GM23248 (cell line): ENCODE results near the gene ENTPD2.

Experiments
- EZH2 ChIP-seq: fragments of 200-600 bp; sonication (generic); IDR thresholded peaks from 2 replicates; pipeline ENCODE4 v1.6.1; 2018; ENCODE audit warnings: antibody characterized with exemption, mild to moderate bottlenecking; ENCODE audit not compliant: insufficient read depth, poor library complexity, severe bottlenecking
- EZH2phosphoT487 ChIP-seq: fragments of 200-600 bp; sonication (generic); IDR thresholded peaks from 2 replicates; pipeline ENCODE4 v1.6.1; 2018; ENCODE audit warnings: antibody characterized with exemption, moderate library complexity, mild to moderate bottlenecking, low read depth; ENCODE audit not compliant: insufficient read depth

- TF ChIP-seq EZH2 (no peak), EZH2phosphoT487 (no peak)
These were observed 34.3 kb upstream of the ENTPD2 start for GRCh38 chr9:137088121-137088520.
